AG04449 (cell line): ENCODE data around the gene MAP3K14.

Source experiments
- CTCF ChIA-PET: fragments of 350-600 bp; formaldehyde crosslinking; extraction: SDS; loops from one replicate; lab custom pipeline; 2021; ENCODE audit warnings: antibody characterized with exemption; lab: Yijun Ruan, JAX
- POLR2A ChIA-PET: fragments of 400-600, 350-600 bp; formaldehyde crosslinking; extraction: SDS; loops from one replicate; lab custom pipeline; 2020; ENCODE audit warnings: antibody characterized with exemption, inconsistent platforms; lab: Yijun Ruan, JAX
- DNase-seq: peaks from one replicate; pipeline ENCODE4 v3.0.0-alpha.2; 2010; ENCODE audit warnings: low read depth, low spot score
- H3K4me3 ChIP-seq: 2 replicates; pipeline ENCODE4 v1.5.1; 2011; ENCODE audit warnings: low read depth, mild to moderate bottlenecking, control low read depth, low read length
- CTCF ChIP-seq: IDR thresholded peaks from one replicate; pipeline ENCODE4 v1.5.1; 2011; ENCODE audit warnings: mild to moderate bottlenecking, moderate library complexity, low read length, control low read depth, inconsistent platforms; ENCODE audit not compliant: insufficient read depth; ENCODE audit errors: missing control alignments

The MAP3K14 gene

GRCh38 chr17:45262516-45263476, 54.0 kb downstream of the MAP3K14 start:
- ChIA-PET POLR2A (no interaction called here), CTCF (interaction anchor here (0.7 to 2.5 kb wide), 12 partner anchors 8 to 163 kb away, joined by 3 to 11 read pairs (median 4); partner anchors contain the start of genes ACBD4 and MAP3K14)
- no peak overlapping the region for H3K4me3 ChIP-seq
- no peak for DNase-seq
- TF ChIP-seq CTCF = no peak

- POLR2A ChIA-PET = no interaction called here
These were observed 55.0 kb downstream of the MAP3K14 start, which contains the start of gene SPATA32 for GRCh38 chr17:45261577-45262515. Gene SPATA32, minus strand, starts transcription at chr17:45262094. Its CDS starts 78 bp downstream, at chr17:45262016.

GRCh38 chr17:45260204-45260783, 56.5 kb downstream of the MAP3K14 start:
- ChIA-PET POLR2A (no interaction called here), CTCF (interaction anchor here (0.7 to 3.4 kb wide), 5 partner anchors 17 to 125 kb away, joined by 3 to 14 read pairs (median 6); partner anchors contain the start of gene ACBD4)
- H3K4me3 ChIP-seq = no peak overlapping the region
- DNase-seq = no peak
- TF ChIP-seq CTCF = no peak

More at GRCh38 chr17:45261577-45262515, 55.0 kb downstream of the MAP3K14 start, which contains the start of gene SPATA32:
- no peak for DNase-seq
- TF ChIP-seq CTCF = no peak
- H3K4me3 ChIP-seq = peak within 1 kb of the TSS; percentile 23
- CTCF ChIA-PET = interaction anchor here (1.6 to 3.4 kb wide), 5 partner anchors 16 to 126 kb away, joined by 5 to 14 read pairs (median 6); partner anchors contain the start of gene ACBD4

GRCh38 chr17:45258981-45259380, 57.8 kb downstream of the MAP3K14 start:
- no peak for TF ChIP-seq CTCF
- DNase-seq = no peak
- ChIA-PET CTCF (interaction anchor here (0.9 to 3.4 kb wide), 6 partner anchors 12 to 126 kb away, joined by 3 to 14 read pairs (median 5); no protein-coding TSS in a partner anchor), POLR2A (no interaction called here)
- H3K4me3 ChIP-seq = no peak overlapping the region

- no peak for TF ChIP-seq CTCF
- no peak for DNase-seq
- no peak overlapping the region for H3K4me3 ChIP-seq
- ChIA-PET CTCF (interaction anchor here (0.9 to 3.1 kb wide), 8 partner anchors 11 to 169 kb away, joined by 3 to 14 read pairs (median 4); no protein-coding TSS in a partner anchor), POLR2A (no interaction called here)
These were observed 59.7 kb downstream of the MAP3K14 start for GRCh38 chr17:45257115-45257514.
